HL-60 (cell line): Measurements from ENCODE around the gene APC2.

Experiments used
- DNase-seq, 2 experiments: peaks; one replicate each; pipeline ENCODE4 v3.0.0-alpha.2; 2010 to 2020; ENCODE audit warnings: low read depth in 1 of 2, low spot score in 1 of 2
- H3K27ac ChIP-seq: fragments of 250-450 bp; sonication (Bioruptor Pico); replicated peaks from 2 replicates; pipeline ENCODE4 v1.5.1; 2020; ENCODE audit warnings: mild to moderate bottlenecking, moderate library complexity
- H3K27me3 ChIP-seq: fragments of 250-450 bp; sonication (Bioruptor Pico); 2 replicates; pipeline ENCODE4 v1.5.1; 2021; ENCODE audit warnings: mild to moderate bottlenecking, moderate library complexity; ENCODE audit not compliant: insufficient read depth, poor library complexity, severe bottlenecking
- H3K4me3 ChIP-seq: replicated peaks from 2 replicates; pipeline ENCODE4 v1.5.1; 2011; ENCODE audit warnings: mild to moderate bottlenecking, control low read depth, low read length; ENCODE audit not compliant: insufficient read depth
- CTCF ChIP-seq: IDR thresholded peaks from one replicate; pipeline ENCODE4 v1.5.1; 2011; ENCODE audit warnings: low read length, control low read depth, inconsistent platforms; ENCODE audit not compliant: insufficient read depth
- GABPA ChIP-seq: IDR thresholded peaks from 2 replicates; pipeline ENCODE4 v1.6.1; 2012; ENCODE audit warnings: low read depth
- POLR2AphosphoS5 ChIP-seq: IDR thresholded peaks from 2 replicates; pipeline ENCODE4 v1.6.1; 2012; ENCODE audit warnings: low read depth
- REST ChIP-seq: IDR thresholded peaks from 2 replicates; pipeline ENCODE4 v1.6.1; 2012; ENCODE audit warnings: low read depth; ENCODE audit not compliant: insufficient replicate concordance
- SPI1 ChIP-seq: IDR thresholded peaks from 2 replicates; pipeline ENCODE4 v1.6.1; 2012; ENCODE audit warnings: low read depth, mild to moderate bottlenecking, borderline replicate concordance

The APC2 gene

GRCh38 chr19:1488282-1488601 is 38.3 kb downstream of the APC2 start:
- Histone ChIP-seq H3K27ac (no peak overlapping the region), H3K4me3 (no peak overlapping the region), H3K27me3 (peaks cover 8% of the 10 kb centered on the region)
- DNase-seq = no peak
- TF ChIP-seq CTCF (no peak), POLR2AphosphoS5 (no peak), REST (no peak), SPI1 (peak; percentile 66; the same call in 1 of the 2 replicates), GABPA (no peak)

- Histone ChIP-seq H3K4me3 (peak overlapping the region; percentile 40), H3K27me3 (peaks cover 8% of the 10 kb centered on the region), H3K27ac (peak overlapping the region; percentile 54)
- DNase-seq = peak in 1 of 2 experiments; percentile 16
- TF ChIP-seq REST = no peak
Measured at GRCh38 chr19:1489463-1490310, 39.8 kb downstream of the APC2 start.

GRCh38 chr19:1490311-1491113 is 40.6 kb downstream of the APC2 start, which contains the start of gene PCSK4:
TSS of gene PCSK4 (minus strand) at chr19:1490350. CDS start at chr19:1490346, 4 bp downstream.
- H3K27ac ChIP-seq = peak within 1 kb of the TSS; percentile 54
- TF ChIP-seq REST = no peak
- no peak for TF ChIP-seq POLR2AphosphoS5
- no peak for TF ChIP-seq CTCF
- no peak for TF ChIP-seq GABPA
- TF ChIP-seq SPI1 = no peak

More at GRCh38 chr19:1490311-1491113, 40.6 kb downstream of the APC2 start, which contains the start of gene PCSK4:
- Histone ChIP-seq H3K4me3 (peak within 1 kb of the TSS; percentile 40), H3K27me3 (peaks cover 8% of the 10 kb centered on the region)
- DNase-seq = peak; percentile 96 to 99
